ENCODE data around the gene UCP2. TPM values are rescaled to one million over a fixed set of nuclear protein-coding genes. Genes with fewer than 3 reads are reported as not detected.

Gene UCP2
- total RNA-seq, 6 experiments from 2014 or later, result 6.4 to 9.9 (median 8.0) TPM

DNA sequence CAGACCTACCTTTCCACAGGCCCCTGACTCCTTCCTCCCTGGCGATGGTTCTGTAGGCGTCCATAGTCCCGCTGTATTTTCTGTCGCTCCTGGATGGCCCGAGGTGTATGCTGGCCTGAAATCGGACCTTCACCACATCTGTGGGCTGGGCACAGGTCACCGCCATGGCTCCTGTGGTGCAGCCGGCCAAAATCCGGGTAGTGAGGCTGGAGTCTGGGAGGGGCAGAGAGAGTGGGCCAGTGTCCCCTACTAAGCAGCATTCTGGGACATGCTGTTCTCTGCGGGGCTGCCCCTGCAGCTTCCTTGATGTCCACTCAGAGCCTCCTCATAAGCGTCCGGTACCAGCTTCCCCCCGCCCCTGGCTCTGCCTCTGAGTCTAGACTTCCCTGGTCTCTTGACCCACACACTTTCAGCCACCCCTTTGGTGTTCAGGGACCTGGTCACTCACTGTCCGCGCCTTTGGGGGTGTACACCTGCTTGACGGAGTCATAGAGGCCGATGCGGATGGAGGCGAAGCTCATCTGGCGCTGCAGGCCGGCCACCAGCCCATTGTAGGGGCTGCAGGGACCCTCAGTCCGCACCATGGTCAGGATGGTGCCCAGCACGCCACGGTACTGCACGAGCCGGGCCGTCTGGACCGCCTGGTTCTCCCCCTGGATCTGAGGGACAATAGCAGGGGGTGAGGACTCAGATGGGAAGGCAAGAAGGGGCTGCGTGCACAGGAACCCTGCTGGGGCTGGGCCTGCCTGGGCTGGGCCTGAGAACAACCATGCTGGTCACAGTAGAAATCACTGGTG, 23.3 kb upstream of the UCP2 start:
- Mint-ChIP-seq H3K4me1 (ENCODE audit: low read depth) (no peaks in the 10 kb centered on the region), H3K9me3 (no peaks in the 10 kb centered on the region), H3K36me3 (ENCODE audit: low read depth) (no peaks in the 10 kb centered on the region), H3K27ac (no peak overlapping the region), H3K4me3 (no peak overlapping the region), H3K27me3 (ENCODE audit: insufficient read depth) (peaks cover 5% of the 10 kb centered on the region)
- TF ChIP-seq, protein P1, sequence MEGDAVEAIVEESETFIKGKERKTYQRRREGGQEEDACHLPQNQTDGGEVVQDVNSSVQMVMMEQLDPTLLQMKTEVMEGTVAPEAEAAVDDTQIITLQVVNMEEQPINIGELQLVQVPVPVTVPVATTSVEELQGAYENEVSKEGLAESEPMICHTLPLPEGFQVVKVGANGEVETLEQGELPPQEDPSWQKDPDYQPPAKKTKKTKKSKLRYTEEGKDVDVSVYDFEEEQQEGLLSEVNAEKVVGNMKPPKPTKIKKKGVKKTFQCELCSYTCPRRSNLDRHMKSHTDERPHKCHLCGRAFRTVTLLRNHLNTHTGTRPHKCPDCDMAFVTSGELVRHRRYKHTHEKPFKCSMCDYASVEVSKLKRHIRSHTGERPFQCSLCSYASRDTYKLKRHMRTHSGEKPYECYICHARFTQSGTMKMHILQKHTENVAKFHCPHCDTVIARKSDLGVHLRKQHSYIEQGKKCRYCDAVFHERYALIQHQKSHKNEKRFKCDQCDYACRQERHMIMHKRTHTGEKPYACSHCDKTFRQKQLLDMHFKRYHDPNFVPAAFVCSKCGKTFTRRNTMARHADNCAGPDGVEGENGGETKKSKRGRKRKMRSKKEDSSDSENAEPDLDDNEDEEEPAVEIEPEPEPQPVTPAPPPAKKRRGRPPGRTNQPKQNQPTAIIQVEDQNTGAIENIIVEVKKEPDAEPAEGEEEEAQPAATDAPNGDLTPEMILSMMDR (IDR thresholded peaks at IDR 0.05), result no peak
- no peak for DNase-seq

DNA sequence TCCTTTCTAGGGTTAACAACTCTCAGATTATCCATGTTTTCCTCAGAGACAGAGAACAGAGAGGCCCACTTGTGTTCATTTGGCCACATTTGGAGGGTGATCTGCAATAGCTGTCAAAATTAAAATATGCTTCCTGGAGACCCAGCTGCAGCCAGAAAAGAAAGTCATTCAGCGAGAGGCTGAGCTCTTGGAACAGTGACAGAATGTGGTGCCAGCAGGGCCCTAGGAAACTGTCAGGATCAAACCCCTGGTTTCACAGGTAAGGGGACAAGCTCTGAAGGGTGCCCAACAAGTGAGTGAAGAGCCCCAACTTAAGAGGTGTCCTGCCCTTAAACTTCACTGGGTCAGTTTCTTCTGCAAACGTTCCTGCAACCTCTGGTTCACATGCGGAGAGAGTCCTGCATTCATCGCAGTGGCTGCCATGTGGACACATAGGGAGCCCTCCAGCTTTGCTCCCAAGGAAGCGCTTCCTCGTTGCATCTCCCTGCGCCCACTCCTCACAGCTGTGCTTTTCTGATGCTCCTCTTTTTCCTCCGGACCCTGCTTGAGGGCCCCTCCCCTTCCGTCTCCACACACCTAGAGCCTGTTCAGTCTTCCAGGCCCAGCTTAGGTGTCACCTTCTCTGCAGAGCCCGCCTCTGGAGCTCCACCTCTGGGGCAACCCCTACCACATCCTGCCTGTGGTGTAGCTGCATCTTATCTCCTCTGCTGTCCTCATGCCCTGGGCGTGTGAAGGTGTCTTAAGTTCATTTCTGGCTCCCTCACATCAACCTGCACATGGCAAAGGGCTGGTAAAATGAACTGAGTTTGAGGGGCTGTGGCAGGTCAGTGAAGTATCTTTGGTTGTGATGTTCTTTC, 22.3 kb upstream of the UCP2 start:
- H3K9me3 Mint-ChIP-seq, result no peaks in the 10 kb centered on the region
- no peak for DNase-seq
- TF ChIP-seq, protein P1 (IDR thresholded peaks at IDR 0.05), result no peak
- H3K27me3 Mint-ChIP-seq (ENCODE audit: insufficient read depth), result peaks cover 2% of the 10 kb centered on the region; the same call in 1 of the 2 replicates
- H3K4me1 Mint-ChIP-seq (ENCODE audit: low read depth), result no peaks in the 10 kb centered on the region
- H3K27ac Mint-ChIP-seq, result no peak overlapping the region
- H3K4me3 Mint-ChIP-seq, result no peak overlapping the region
- no peaks in the 10 kb centered on the region for H3K36me3 Mint-ChIP-seq (ENCODE audit: low read depth)

DNA sequence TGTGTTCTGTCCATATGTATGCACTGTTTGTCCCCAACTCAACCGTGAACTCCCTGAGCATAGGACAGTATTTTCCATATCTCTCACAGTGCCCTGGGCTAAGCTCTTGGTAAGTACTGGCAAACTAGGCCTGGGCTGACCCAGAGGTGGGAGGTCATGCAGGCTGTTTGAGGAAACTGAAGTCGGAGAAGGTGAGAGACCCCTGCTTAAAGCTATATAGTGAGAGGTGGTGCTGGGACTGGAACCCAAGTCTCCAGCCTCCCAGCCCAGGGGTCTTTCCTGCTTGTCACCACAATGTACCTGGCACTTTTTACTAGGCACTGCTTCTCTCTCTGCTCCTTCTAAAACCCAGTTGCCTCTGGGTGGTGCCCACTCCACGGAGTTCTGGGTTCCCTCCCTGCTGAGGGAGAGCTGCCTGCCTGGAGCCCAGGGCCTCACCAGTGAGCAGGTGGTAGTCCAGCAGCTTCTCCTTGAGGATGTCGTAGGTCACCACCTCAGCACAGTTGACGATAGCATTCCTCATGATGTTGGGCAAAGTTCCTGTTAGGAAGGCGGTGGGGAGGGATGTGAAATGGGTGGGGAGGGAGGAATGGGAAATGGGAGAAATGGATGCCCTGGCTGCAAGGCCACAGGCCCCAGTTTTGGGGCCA, 21.5 kb upstream of the UCP2 start:
- Mint-ChIP-seq H3K9me3 (no peaks in the 10 kb centered on the region), H3K27ac (no peak overlapping the region), H3K4me3 (no peak overlapping the region), H3K36me3 (ENCODE audit: low read depth) (no peaks in the 10 kb centered on the region), H3K4me1 (ENCODE audit: low read depth) (no peaks in the 10 kb centered on the region), H3K27me3 (ENCODE audit: insufficient read depth) (peaks cover 2% of the 10 kb centered on the region; the same call in 1 of the 2 replicates)
- TF ChIP-seq, protein P1 (IDR thresholded peaks at IDR 0.05), result no peak
- no peak for DNase-seq

DNA sequence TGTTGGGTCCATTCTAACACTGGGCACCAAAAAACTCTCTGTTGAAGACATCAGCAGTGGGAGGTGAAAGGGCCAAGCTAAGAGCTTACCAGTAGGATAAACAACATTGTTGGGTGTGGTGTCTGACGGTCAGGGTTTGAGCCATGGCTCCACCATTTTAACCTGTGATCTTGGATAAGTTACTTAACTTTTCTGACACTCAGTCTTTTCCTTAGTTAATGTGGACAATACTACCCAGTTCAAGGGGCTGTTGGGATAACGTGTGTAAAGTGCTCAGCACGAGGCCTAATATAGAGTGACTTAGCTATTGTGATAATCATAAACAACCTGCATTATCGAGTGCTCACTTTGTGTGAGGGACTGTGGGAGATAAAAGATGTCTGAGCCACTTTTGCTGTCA, 20.2 kb upstream of the UCP2 start:
- no peak for DNase-seq
- TF ChIP-seq, protein P1 (IDR thresholded peaks at IDR 0.05), result no peak
- no peaks in the 10 kb centered on the region for H3K27me3 Mint-ChIP-seq (ENCODE audit: insufficient read depth)
- H3K4me1 Mint-ChIP-seq (ENCODE audit: low read depth), result no peaks in the 10 kb centered on the region
- H3K9me3 Mint-ChIP-seq, result no peaks in the 10 kb centered on the region
- no peaks in the 10 kb centered on the region for H3K36me3 Mint-ChIP-seq (ENCODE audit: low read depth)
- no peak overlapping the region for H3K4me3 Mint-ChIP-seq
- no peak overlapping the region for H3K27ac Mint-ChIP-seq

DNA sequence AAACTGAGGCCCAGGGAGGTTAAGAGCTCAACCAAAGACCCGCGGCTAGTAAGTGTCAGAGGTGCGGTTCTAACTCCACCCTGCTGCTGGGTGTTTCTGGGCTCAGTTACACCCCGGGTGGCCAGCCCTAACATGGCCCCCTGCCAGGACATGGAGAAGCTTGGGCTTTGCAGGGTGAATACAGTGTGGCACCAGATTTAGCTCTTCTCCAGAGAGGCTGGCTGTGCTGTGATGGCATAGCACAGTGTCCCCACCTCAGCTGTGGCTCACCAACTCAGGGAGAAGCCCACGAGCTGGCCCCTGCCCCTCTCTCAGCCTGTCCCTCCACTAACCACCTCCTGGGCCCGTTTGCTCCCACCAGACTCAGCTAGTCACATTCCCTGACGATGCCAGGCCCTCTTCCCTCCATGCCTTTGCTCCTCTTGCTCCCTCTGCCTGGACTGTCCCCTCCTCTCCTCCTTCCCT, 19.2 kb upstream of the UCP2 start:
- H3K27ac Mint-ChIP-seq, result no peak overlapping the region
- TF ChIP-seq, protein P1 (IDR thresholded peaks at IDR 0.05), result no peak
- H3K27me3 Mint-ChIP-seq (ENCODE audit: insufficient read depth), result no peaks in the 10 kb centered on the region
- no peak overlapping the region for H3K4me3 Mint-ChIP-seq
- H3K36me3 Mint-ChIP-seq (ENCODE audit: low read depth), result no peaks in the 10 kb centered on the region
- no peaks in the 10 kb centered on the region for H3K9me3 Mint-ChIP-seq
- DNase-seq, result no peak
- H3K4me1 Mint-ChIP-seq (ENCODE audit: low read depth), result no peaks in the 10 kb centered on the region
